ENCODE measurements around the gene SIX5.

The SIX5 gene

GRCh38 chr19:45779231-45780145 is 10.4 kb upstream of the SIX5 start:
- in situ Hi-C loops (cut with MboI; ENCODE audit: low pct_unique_long_range_greater_than_20kb, low sequenced_read_pairs) = no loop called here
- peak; percentile 84 for DNase-seq

DNA sequence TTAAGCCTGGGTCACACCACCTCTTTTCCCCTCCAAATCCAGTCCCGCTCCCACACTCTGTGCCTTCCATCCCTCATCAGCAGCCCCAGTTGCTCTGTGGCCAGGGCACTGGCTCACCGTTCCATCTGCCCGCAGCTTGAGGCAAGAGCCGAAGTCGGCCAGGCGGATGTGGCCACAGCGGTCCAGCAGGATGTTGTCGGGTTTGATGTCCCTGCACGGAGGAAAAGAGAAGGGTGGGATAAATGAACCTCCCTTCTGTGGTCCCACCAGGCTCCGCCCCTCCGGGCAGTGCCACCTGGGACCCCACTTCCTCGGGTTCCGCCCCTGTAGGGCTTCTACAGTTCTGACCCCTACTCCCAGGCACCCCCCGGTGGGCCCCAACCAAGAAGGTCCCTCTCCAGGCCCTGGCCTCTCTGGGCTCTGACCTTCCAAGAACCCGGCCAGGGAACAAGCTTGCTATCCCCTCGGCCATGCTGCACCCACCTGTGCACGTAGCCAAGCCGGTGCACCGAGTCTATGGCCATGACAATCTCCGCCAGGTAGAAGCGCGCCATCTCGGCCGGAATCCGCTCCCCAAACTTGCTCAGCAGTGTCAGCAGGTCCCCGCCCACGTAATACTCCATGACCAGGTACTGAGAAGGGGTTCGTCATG is 9.1 kb upstream of the SIX5 start:
- DNase-seq = no peak
- in situ Hi-C loops (cut with MboI; ENCODE audit: low pct_unique_long_range_greater_than_20kb, low sequenced_read_pairs) = no loop called here

DNA sequence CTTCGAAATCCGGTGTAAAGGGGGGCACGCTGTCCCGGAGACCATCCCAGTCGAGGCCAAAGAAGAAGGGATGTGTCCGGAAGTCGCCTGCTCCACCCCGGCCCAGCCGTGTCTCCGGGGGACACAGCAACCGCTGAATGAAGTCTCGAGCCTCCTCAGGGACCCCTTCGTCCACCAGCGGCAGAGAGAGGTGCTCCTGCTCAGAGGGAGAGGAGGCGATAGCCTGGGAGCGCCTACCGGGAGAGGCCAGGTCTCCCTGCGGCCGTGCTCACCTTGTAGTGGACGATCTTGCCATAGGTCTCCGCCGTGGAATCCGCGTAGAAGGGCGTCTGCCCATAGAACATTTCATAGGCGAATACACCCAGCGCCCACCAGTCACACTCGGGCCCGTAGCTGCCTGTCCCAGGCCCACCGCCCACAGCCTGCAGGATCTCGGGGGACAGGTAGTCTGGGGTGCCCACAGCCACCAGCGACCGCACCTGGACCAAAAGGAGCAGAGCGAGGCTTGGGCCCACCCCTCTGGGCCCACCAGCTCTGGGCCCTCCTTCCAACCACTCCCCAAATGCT is 8.4 kb upstream of the SIX5 start:
- in situ Hi-C loops (cut with MboI; ENCODE audit: low pct_unique_long_range_greater_than_20kb, low sequenced_read_pairs) = no loop called here
- DNase-seq = no peak

DNA sequence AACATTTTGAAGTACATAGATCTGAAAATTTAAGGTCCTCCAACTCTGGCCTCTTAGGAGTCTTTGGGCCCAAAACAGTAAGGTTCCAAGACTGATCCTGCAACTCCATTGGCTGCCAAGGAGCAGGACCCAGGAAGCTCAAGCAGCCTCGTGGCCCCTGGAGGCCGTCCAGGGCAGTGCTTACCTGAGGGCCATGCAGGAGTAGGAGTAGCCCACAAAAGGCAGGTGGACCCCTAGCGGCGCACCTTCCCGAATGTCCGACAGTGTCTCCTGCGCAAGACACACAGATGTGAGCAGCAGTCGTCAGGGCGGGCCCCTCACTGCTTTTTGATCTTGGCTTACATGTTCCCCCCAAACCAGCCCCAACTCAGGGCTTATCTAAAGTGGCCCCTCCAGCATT is 5.7 kb upstream of the SIX5 start:
- no peak for DNase-seq
- in situ Hi-C loops (cut with MboI; ENCODE audit: low pct_unique_long_range_greater_than_20kb, low sequenced_read_pairs) = no loop called here

DNA sequence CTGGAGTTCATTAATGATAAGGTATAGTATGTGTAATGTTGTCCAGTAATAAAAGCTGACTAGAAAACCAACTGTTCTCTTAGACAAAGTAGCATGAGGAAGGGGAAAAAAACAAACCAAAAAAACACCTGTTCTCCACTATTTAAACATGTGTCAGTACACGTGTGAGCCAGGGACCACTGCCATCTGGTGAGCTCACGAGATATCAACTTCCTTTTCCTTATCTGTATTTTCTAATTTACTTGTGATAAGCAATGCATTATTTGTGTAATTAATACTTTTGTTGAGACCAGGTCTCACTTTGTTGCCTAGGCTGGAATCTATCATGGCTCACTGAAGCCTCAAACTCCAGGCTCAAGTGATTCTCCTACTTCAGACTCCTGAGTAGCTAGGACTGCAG is 4.3 kb upstream of the SIX5 start:
- in situ Hi-C loops (cut with MboI; ENCODE audit: low pct_unique_long_range_greater_than_20kb, low sequenced_read_pairs) = no loop called here
- DNase-seq = no peak

GRCh38 chr19:45772912-45773311 is 3.9 kb upstream of the SIX5 start:
- in situ Hi-C loops (cut with MboI; ENCODE audit: low pct_unique_long_range_greater_than_20kb, low sequenced_read_pairs) = no loop called here
- DNase-seq = no peak

DNA sequence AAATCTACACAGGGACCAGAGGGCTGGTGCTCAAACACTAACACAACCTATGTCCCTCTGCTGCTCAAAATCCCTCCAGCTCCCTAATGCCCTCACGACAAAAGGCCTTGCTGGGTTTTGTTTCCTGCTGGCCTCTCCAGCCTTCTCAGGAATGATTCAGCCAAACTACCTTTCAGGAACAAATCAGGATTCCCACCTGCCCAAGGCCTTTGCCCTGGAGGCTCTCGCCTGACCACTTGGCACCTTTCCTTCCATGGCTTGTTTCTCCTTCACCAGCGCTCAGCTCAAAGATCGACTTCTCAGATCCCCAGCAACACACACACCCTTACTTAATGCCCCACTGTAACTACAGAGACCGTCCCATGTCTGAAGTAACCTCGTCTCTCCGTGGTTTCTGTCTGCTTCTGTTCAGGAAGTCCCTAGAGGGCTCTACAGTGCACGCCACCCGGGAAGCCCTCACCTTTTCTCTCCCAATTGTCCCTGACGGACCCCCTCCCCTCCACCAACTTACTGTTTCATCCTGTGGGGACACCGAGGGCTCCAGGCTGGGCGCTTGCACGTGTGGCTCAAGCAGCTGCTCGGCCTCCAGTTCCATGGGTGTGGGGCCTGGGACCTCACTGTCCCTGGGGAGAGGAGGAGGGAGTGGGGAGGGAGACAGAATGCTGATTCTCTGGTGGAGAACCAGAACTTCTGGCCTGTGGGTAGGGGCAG is 3.2 kb upstream of the SIX5 start:
- in situ Hi-C loops (cut with MboI; ENCODE audit: low pct_unique_long_range_greater_than_20kb, low sequenced_read_pairs) = no loop called here
- DNase-seq = no peak

GRCh38 chr19:45771311-45771933 is 2.4 kb upstream of the SIX5 start:
- in situ Hi-C loops (cut with MboI; ENCODE audit: low pct_unique_long_range_greater_than_20kb, low sequenced_read_pairs) = no loop called here
- no peak for DNase-seq

- in situ Hi-C loops (cut with MboI; ENCODE audit: low pct_unique_long_range_greater_than_20kb, low sequenced_read_pairs) = no loop called here
- peak; percentile 91 for DNase-seq
Measured at GRCh38 chr19:45770192-45771101, 1.4 kb upstream of the SIX5 start.

DNA sequence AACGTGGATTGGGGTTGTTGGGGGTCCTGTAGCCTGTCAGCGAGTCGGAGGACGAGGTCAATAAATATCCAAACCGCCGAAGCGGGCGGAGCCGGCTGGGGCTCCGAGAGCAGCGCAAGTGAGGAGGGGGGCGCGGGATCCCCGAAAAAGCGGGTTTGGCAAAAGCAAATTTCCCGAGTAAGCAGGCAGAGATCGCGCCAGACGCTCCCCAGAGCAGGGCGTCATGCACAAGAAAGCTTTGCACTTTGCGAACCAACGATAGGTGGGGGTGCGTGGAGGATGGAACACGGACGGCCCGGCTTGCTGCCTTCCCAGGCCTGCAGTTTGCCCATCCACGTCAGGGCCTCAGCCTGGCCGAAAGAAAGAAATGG is 754 bp upstream of the SIX5 start:
- no peak for DNase-seq
- in situ Hi-C loops (cut with MboI; ENCODE audit: low pct_unique_long_range_greater_than_20kb, low sequenced_read_pairs) = no loop called here

DNA sequence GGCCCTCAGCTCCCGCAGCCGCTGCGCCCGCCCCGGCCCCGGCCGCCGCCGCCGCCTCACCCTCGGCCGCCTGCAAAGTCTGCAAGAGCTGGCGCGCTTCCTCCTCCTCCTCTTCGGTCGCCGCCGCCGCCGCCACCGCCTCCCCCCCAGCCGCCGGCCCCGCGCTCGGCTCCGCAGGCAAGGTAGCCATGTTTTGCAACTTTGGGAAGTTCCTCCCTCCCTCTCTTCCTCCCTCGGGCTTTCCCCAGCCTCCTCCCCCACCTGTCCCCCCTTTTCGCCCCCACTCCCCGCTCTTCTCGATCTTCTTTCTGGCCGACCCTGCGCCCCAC is 433 bp downstream of the SIX5 start:
- no peak for DNase-seq
- in situ Hi-C loops (cut with MboI; ENCODE audit: low pct_unique_long_range_greater_than_20kb, low sequenced_read_pairs) = no loop called here

GRCh38 chr19:45767881-45768654 is 984 bp downstream of the SIX5 start:
- in situ Hi-C loops (cut with MboI; ENCODE audit: low pct_unique_long_range_greater_than_20kb, low sequenced_read_pairs) = no loop called here

GRCh38 chr19:45767410-45767880 is 1.6 kb downstream of the SIX5 start:
- no peak for DNase-seq
- in situ Hi-C loops (cut with MboI; ENCODE audit: low pct_unique_long_range_greater_than_20kb, low sequenced_read_pairs) = no loop called here

More at GRCh38 chr19:45767881-45768654, 984 bp downstream of the SIX5 start:
- DNase-seq = no peak

DNA sequence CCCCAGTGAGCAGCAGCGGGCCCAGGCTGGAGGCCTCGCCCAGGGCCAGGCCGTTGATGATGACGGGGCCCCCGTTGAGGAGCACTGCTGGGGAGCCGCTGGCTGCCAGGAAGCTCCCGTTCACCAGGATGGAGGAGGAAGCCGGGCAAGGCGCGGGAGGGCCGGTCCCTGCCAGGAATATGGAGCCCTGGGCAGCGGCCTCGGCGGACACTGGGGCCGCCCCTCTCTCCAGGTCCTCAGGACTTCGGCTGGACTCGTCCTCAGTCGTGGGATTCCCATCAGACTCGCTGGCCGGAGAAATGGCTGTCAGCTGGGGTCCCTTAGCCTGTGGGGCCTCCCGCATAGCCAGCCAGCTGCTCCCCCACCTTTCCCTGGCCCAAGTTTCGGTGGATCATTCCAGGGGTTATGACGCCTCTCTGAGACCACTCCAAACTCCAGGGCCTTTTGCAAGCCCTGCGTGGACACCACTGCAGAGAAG is 2.1 kb downstream of the SIX5 start:
- DNase-seq = no peak
- in situ Hi-C loops (cut with MboI; ENCODE audit: low pct_unique_long_range_greater_than_20kb, low sequenced_read_pairs) = no loop called here

DNA sequence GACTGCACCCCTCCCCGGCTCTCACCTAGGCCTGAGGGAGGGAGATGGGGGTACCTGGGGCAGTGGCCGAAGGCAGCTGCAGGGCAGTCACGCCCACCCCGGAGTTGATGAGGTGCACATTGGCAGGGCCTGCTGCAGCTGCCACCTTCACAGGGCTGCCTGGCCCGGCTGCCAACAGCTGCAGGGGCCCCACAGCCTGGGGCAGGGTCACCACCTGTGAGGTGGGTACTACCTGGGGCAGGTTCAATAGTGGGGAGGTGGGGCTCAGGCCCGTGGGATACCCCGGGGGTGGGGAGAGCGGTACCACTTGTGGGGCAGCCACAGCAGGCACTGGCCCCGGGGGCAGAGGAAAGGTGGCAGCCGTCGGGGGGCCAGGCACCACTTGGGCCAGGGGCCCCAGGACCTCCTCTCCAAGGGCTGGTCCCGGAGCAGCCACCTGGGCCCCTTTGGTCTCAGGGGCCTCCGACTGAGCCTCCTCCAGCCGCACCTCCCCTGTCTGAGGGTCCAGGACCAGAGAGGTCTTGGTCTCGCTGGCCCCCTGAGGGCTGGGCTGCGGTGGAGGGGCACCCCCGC is 2.7 kb downstream of the SIX5 start:
- in situ Hi-C loops (cut with MboI; ENCODE audit: low pct_unique_long_range_greater_than_20kb, low sequenced_read_pairs) = no loop called here
- DNase-seq = no peak

DNA sequence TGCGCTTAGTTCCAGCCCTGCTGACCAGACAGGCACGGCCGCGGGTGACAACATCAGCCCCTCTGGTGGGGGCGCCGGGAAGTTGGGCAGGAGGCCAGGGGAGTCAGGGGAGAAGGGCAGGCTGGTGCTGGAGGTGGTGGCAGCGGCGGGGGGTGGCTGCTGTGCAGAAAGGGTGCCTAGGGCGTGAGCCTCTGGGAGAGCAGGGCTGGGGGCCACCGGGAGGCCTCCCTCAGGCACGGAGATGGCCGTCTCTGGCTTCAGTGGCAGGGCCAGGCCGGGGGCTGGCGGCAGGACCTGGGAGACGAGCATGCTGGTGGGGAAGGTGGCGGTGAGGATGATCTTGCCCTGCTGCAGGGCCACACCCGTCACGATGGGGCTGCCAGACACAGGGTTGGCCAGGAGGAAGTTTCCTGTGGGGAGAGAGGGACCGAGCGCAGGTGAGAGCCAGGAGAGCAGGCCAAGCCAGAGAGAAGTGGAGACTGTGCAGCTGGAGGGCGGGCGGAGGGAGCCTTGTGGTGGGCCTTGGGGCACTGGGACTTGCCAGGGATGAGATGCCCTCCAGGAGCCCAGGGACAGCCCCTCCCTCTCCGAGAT is 3.3 kb downstream of the SIX5 start:
- no peak for DNase-seq
- in situ Hi-C loops (cut with MboI; ENCODE audit: low pct_unique_long_range_greater_than_20kb, low sequenced_read_pairs) = no loop called here
